Fibroblast of upper back skin (primary cell): ENCODE data around the gene MRAP.

ENCODE experiments used
- DNase-seq: peaks from one replicate; pipeline ENCODE4 v3.0.0-alpha.2; 2013

MRAP gene

GRCh38 chr21:32325706-32326105 lies 27.1 kb downstream of the MRAP start:
- DNase-seq, result no peak

- peak; percentile 81 for DNase-seq
Observed at GRCh38 chr21:32328595-32328994, 29.9 kb downstream of the MRAP start.

- DNase-seq, result peak; percentile 78
Observed at GRCh38 chr21:32329331-32329730, 30.7 kb downstream of the MRAP start.

- DNase-seq, result peak; percentile 61
Observed at GRCh38 chr21:32329776-32330175, 31.1 kb downstream of the MRAP start.

- DNase-seq, result no peak
Observed at GRCh38 chr21:32330784-32331311, 32.2 kb downstream of the MRAP start.

- DNase-seq, result no peak
Observed at GRCh38 chr21:32331444-32332305, 33.0 kb downstream of the MRAP start.

GRCh38 chr21:32332463-32332951 lies 33.9 kb downstream of the MRAP start:
- no peak for DNase-seq

GRCh38 chr21:32333953-32334673 lies 35.5 kb downstream of the MRAP start:
- DNase-seq, result no peak

GRCh38 chr21:32334980-32335531 lies 36.4 kb downstream of the MRAP start:
- DNase-seq, result peak; percentile 37

GRCh38 chr21:32335601-32336575 lies 37.2 kb downstream of the MRAP start:
- DNase-seq, result peak; percentile 6

GRCh38 chr21:32336711-32337110 lies 38.1 kb downstream of the MRAP start:
- peak; percentile 60 for DNase-seq

- DNase-seq, result no peak
Observed at GRCh38 chr21:32337206-32337605, 38.6 kb downstream of the MRAP start.

- no peak for DNase-seq
Observed at GRCh38 chr21:32338209-32338921, 39.7 kb downstream of the MRAP start.

GRCh38 chr21:32340863-32341848 lies 42.5 kb downstream of the MRAP start:
- no peak for DNase-seq

- DNase-seq, result no peak
Observed at GRCh38 chr21:32346951-32347350, 48.3 kb downstream of the MRAP start.

GRCh38 chr21:32347351-32347750 lies 48.7 kb downstream of the MRAP start:
- DNase-seq, result no peak

- DNase-seq, result no peak
Observed at GRCh38 chr21:32347977-32348376, 49.3 kb downstream of the MRAP start.

- no peak for DNase-seq
Observed at GRCh38 chr21:32348604-32349332, 50.1 kb downstream of the MRAP start.

- no peak for DNase-seq
Observed at GRCh38 chr21:32349333-32349944, 50.8 kb downstream of the MRAP start.
